Naive thymus-derived CD8-positive, alpha-beta T cell (primary cell): ENCODE results near the gene NUCB2. TPM values are rescaled to one million over a fixed set of nuclear protein-coding genes. Genes with fewer than 3 reads are reported as not detected.

Experiments
- ATAC-seq, 2 donors: fragments of 150-1000 bp; cut with Tn5 transposase in 1 of 2; sonication (Bioruptor Pico), chemical (Tn5 transposase) in 1 of 2; 1 replicate in 1 of 2; 2 replicates in 1 of 2; pipeline ENCODE4 v1.10.0; 2021; ENCODE audit warnings: mild to moderate bottlenecking in 2 of 2, moderate library complexity in 2 of 2
- POLR2A ChIA-PET: fragments of 350-600 bp; sonication (Branson Sonifier 250); formaldehyde crosslinking; loops from one replicate; lab custom pipeline; 2021; ENCODE audit warnings: antibody characterized with exemption; lab: Charles Lee
- DNase-seq, 10 donors: peaks; one replicate each; pipeline versions ENCODE4 v3.0.0 to v3.0.0-alpha.2; 2020 to 2022
- H3K27ac Mint-ChIP-seq, 10 donors: one replicate each; pipeline ENCODE4 v1.8.0; 2020 to 2022; ENCODE audit warnings: mild to moderate bottlenecking in 10 of 10, mixed read lengths in 10 of 10, moderate library complexity in 4 of 10, inconsistent platforms in 1 of 10
- H3K27me3 Mint-ChIP-seq, 5 donors: one replicate each; pipeline ENCODE4 v1.8.0; 2021 to 2022; ENCODE audit warnings: mixed read lengths in 5 of 5
- H3K36me3 Mint-ChIP-seq, 3 donors: one replicate each; pipeline ENCODE4 v1.8.0; 2020 to 2022; ENCODE audit warnings: mixed read lengths in 3 of 3, mild to moderate bottlenecking in 2 of 3, inconsistent platforms in 1 of 3
- H3K4me1 Mint-ChIP-seq, 4 donors: one replicate each; pipeline ENCODE4 v1.8.0; 2021 to 2022; ENCODE audit warnings: mixed read lengths in 4 of 4
- H3K4me3 Mint-ChIP-seq, 10 donors: one replicate each; pipeline ENCODE4 v1.8.0; 2020 to 2022; ENCODE audit warnings: mild to moderate bottlenecking in 10 of 10, mixed read lengths in 10 of 10, moderate library complexity in 6 of 10, inconsistent platforms in 1 of 10
- H3K9me3 Mint-ChIP-seq, 9 donors: one replicate each; pipeline ENCODE4 v1.8.0; 2020 to 2022; ENCODE audit warnings: mixed read lengths in 9 of 9, mild to moderate bottlenecking in 3 of 9, inconsistent platforms in 1 of 9, moderate library complexity in 1 of 9
- polyA plus RNA-seq, 3 donors: library from polyadenylated mRNA; unstranded; fragments of 300-500 nt; fragmentation: Illumina TruSeq; gene quantifications; one replicate each; pipeline ENCODE4 v1.2.3, GENCODE V29; 2021
- total RNA-seq, 8 experiments: library from RNA in 2 of 8; stranded (reverse) in 2 of 8; gene quantifications; one replicate each; pipeline ENCODE4 v1.2.3 and lab custom pipeline; 2021 to 2026

The NUCB2 gene
- total and polyA plus RNA-seq, 5 experiments from 2014 or later, result 211 to 487 (median 449) TPM

- no peak overlapping the region for H3K4me3 Mint-ChIP-seq
- POLR2A ChIA-PET, result no interaction called here
- H3K9me3 Mint-ChIP-seq, result peaks cover 9 to 33% (median 21%) of the 10 kb centered on the region in 9 donors
- DNase-seq (no peak), ATAC-seq (no peak)
- H3K4me1 Mint-ChIP-seq, result no peaks in the 10 kb centered on the region
- no peak overlapping the region for H3K27ac Mint-ChIP-seq
- H3K36me3 Mint-ChIP-seq, result peaks cover 24 to 48% (median 34%) of the 10 kb centered on the region in 3 donors
- no peaks in the 10 kb centered on the region for H3K27me3 Mint-ChIP-seq
Measured at GRCh38 chr11:17375547-17375946, 99.0 kb downstream of the NUCB2 start.

- POLR2A ChIA-PET, result no interaction called here
- no peaks in the 10 kb centered on the region for H3K4me1 Mint-ChIP-seq
- H3K27ac Mint-ChIP-seq, result no peak overlapping the region
- no peak for ATAC-seq
- no peak overlapping the region for H3K4me3 Mint-ChIP-seq
- DNase-seq, result no peak
- peaks cover 4 to 24% (median 12%) of the 10 kb centered on the region in 9 donors for H3K9me3 Mint-ChIP-seq
- H3K36me3 Mint-ChIP-seq, result peaks cover 14 to 38% (median 24%) of the 10 kb centered on the region in 3 donors
- H3K27me3 Mint-ChIP-seq, result no peaks in the 10 kb centered on the region
Measured at GRCh38 chr11:17376493-17376892, 100.0 kb downstream of the NUCB2 start.

GRCh38 chr11:17378655-17379054, 102.1 kb downstream of the NUCB2 start:
- H3K27me3 Mint-ChIP-seq, result no peaks in the 10 kb centered on the region
- H3K27ac Mint-ChIP-seq, result no peak overlapping the region
- POLR2A ChIA-PET, result no interaction called here
- H3K36me3 Mint-ChIP-seq, result peaks cover 0 to 17% (median 8%) of the 10 kb centered on the region in 3 donors
- H3K9me3 Mint-ChIP-seq, result peaks cover 0 to 4% (median 0%) of the 10 kb centered on the region in 9 donors
- H3K4me1 Mint-ChIP-seq, result peaks cover 0 to 1% (median 0%) of the 10 kb centered on the region in 4 donors
- ATAC-seq (no peak), DNase-seq (no peak)
- no peak overlapping the region for H3K4me3 Mint-ChIP-seq

GRCh38 chr11:17379383-17380180, 103.0 kb downstream of the NUCB2 start:
- ATAC-seq (no peak), DNase-seq (no peak)
- H3K27me3 Mint-ChIP-seq, result no peaks in the 10 kb centered on the region
- H3K4me1 Mint-ChIP-seq, result peaks cover 0 to 3% (median 0%) of the 10 kb centered on the region in 4 donors
- peaks cover 0 to 11% (median 4%) of the 10 kb centered on the region in 3 donors for H3K36me3 Mint-ChIP-seq
- H3K4me3 Mint-ChIP-seq, result no peak overlapping the region
- POLR2A ChIA-PET, result no interaction called here
- no peaks in the 10 kb centered on the region for H3K9me3 Mint-ChIP-seq
- H3K27ac Mint-ChIP-seq, result no peak overlapping the region

- POLR2A ChIA-PET, result no interaction called here
Measured at GRCh38 chr11:17381156-17381555, 104.6 kb downstream of the NUCB2 start.

More at GRCh38 chr11:17381156-17381555, 104.6 kb downstream of the NUCB2 start:
- H3K27me3 Mint-ChIP-seq, result no peaks in the 10 kb centered on the region
- no peaks in the 10 kb centered on the region for H3K9me3 Mint-ChIP-seq
- H3K27ac Mint-ChIP-seq, result no peak overlapping the region
- H3K4me1 Mint-ChIP-seq, result peaks cover 0 to 3% (median 0%) of the 10 kb centered on the region in 4 donors
- no peak for ATAC-seq
- DNase-seq, result no peak
- H3K36me3 Mint-ChIP-seq, result peaks cover 0 to 5% (median 0%) of the 10 kb centered on the region in 3 donors
- H3K4me3 Mint-ChIP-seq, result no peak overlapping the region

Other genes starting within 250 kb of the NUCB2 start
- gene RPS13, start 199.1 kb upstream of the NUCB2 start, total RNA-seq, result 1,000 to 10,000 TPM; 2,203 to 2,299 TPM
- 1,000 to 10,000 TPM; 2,659 to 3,144 (median 3,037) TPM for gene RPS13, start 199.1 kb upstream of the NUCB2 start, polyA plus RNA-seq
- gene PIK3C2A, start 68.8 kb upstream of the NUCB2 start, total RNA-seq, result 10 to 100 TPM; 39.5 to 42.7 TPM
- gene PIK3C2A, start 68.8 kb upstream of the NUCB2 start, polyA plus RNA-seq, result 1 to 10 TPM; 7.0 to 9.8 (median 8.3) TPM
- gene NCR3LG1, start 75.1 kb downstream of the NUCB2 start, total RNA-seq, result 1 to 10 TPM; 5.5 to 5.7 TPM
- under 1 TPM; 0.03 to 0.28 (median 0.21) TPM for gene NCR3LG1, start 75.1 kb downstream of the NUCB2 start, polyA plus RNA-seq
- under 1 TPM; 0.26 to 0.52 TPM for gene KCNJ11, start 111.9 kb downstream of the NUCB2 start, total RNA-seq
- not detected for gene KCNJ11, start 111.9 kb downstream of the NUCB2 start, polyA plus RNA-seq
- not detected for gene ABCC8, start 200.1 kb downstream of the NUCB2 start, total RNA-seq
- not detected for gene ABCC8, start 200.1 kb downstream of the NUCB2 start, polyA plus RNA-seq